Fibroblast of lung (primary cell): ENCODE measurements around the gene LYRM2.

Experiments used
- CTCF ChIP-seq, 2 donors: IDR thresholded peaks in 1 of 2; conservative IDR thresholded peaks in 1 of 2; 1 replicate in 1 of 2; 2 replicates in 1 of 2; pipeline ENCODE4 v1.5.1; 2011 to 2012; ENCODE audit warnings: low read length in 2 of 2, control low read depth in 1 of 2, inconsistent platforms in 1 of 2, low read depth in 1 of 2, mild to moderate bottlenecking in 1 of 2
- EZH2 ChIP-seq: IDR thresholded peaks from 2 replicates; pipeline ENCODE4 v1.5.1; 2012; ENCODE audit warnings: low read length, control low read depth, mild to moderate bottlenecking; ENCODE audit errors: missing control alignments

- TF ChIP-seq CTCF (conservative IDR thresholded peaks at IDR 0.05 in 1 of 2, IDR thresholded peaks at IDR 0.05 in 1 of 2; ENCODE audit: low read depth in 1 of 2, low read length in 2 of 2) (no peak), EZH2 (no peak)
Measured at GRCh38 chr6:89580997-89581666, 57.4 kb downstream of the LYRM2 start.
